Suprapubic skin (tissue), 4 donors: ENCODE results near the gene CTDSP2. TPM values are rescaled to one million over a fixed set of nuclear protein-coding genes. Genes with fewer than 3 reads are reported as not detected.

ENCODE experiments used
- DNase-seq, 2 donors: peaks; one replicate each; pipeline ENCODE4 v3.0.0-alpha.2; 2019; ENCODE audit warnings: low spot score in 2 of 2
- H3K27ac ChIP-seq: fragments of 200-600 bp; sonication (generic); one replicate; pipeline ENCODE4 v1.5.1; 2019
- H3K27me3 ChIP-seq: fragments of 200-600 bp; sonication (generic); one replicate; pipeline ENCODE4 v1.5.1; 2019
- H3K36me3 ChIP-seq: fragments of 200-600 bp; sonication (generic); one replicate; pipeline ENCODE4 v1.5.1; 2019
- H3K4me1 ChIP-seq: fragments of 200-600 bp; sonication (generic); one replicate; pipeline ENCODE4 v1.5.1; 2019
- H3K4me3 ChIP-seq: fragments of 200-600 bp; sonication (generic); one replicate; pipeline ENCODE4 v1.5.1; 2019; ENCODE audit warnings: mild to moderate bottlenecking
- H3K9me3 ChIP-seq: fragments of 200-600 bp; sonication (generic); one replicate; pipeline ENCODE4 v1.5.1; 2019
- EP300 ChIP-seq: sonication (generic); formaldehyde crosslinking; IDR thresholded peaks from one replicate; pipeline ENCODE4 v1.6.1; 2017; ENCODE audit warnings: antibody characterized with exemption
- POLR2A ChIP-seq, 2 donors: fragments of 450-650 bp; IDR thresholded peaks; one replicate each; pipeline ENCODE4 v1.6.1; 2017; ENCODE audit warnings: antibody characterized with exemption in 2 of 2, mild to moderate bottlenecking in 2 of 2, moderate library complexity in 2 of 2
- POLR2AphosphoS5 ChIP-seq, 3 donors: sonication (generic); formaldehyde crosslinking; IDR thresholded peaks; one replicate each; pipeline ENCODE4 v1.6.1; 2017; ENCODE audit warnings: antibody characterized with exemption in 3 of 3
- WGBS: methylation state at CpG from one replicate; pipeline ENCODE4 v1.1.5; 2018; 5-methylcytosine and 5-hydroxymethylcytosine counted together
- total RNA-seq, 4 donors: library from RNA; depleted of rRNA; stranded (reverse); fragments of >200 nt; gene quantifications; one replicate each; pipeline ENCODE4 v1.1.0, GENCODE V29; 2016
- TF ChIP-seq, protein P1 (sequence below), 2 donors: fragments of 200-600 bp in 1 of 2; fragments of 450-650 bp in 1 of 2; sonication (generic) in 1 of 2; IDR thresholded peaks; one replicate each; pipeline ENCODE4 v1.5.1; 2016 to 2019; ENCODE audit warnings: antibody characterized with exemption in 2 of 2, mild to moderate bottlenecking in 1 of 2, moderate library complexity in 1 of 2

The CTDSP2 gene, protein sequence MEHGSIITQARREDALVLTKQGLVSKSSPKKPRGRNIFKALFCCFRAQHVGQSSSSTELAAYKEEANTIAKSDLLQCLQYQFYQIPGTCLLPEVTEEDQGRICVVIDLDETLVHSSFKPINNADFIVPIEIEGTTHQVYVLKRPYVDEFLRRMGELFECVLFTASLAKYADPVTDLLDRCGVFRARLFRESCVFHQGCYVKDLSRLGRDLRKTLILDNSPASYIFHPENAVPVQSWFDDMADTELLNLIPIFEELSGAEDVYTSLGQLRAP
- 100 to 1,000 TPM; 147 to 240 (median 215) TPM for total RNA-seq

DNA sequence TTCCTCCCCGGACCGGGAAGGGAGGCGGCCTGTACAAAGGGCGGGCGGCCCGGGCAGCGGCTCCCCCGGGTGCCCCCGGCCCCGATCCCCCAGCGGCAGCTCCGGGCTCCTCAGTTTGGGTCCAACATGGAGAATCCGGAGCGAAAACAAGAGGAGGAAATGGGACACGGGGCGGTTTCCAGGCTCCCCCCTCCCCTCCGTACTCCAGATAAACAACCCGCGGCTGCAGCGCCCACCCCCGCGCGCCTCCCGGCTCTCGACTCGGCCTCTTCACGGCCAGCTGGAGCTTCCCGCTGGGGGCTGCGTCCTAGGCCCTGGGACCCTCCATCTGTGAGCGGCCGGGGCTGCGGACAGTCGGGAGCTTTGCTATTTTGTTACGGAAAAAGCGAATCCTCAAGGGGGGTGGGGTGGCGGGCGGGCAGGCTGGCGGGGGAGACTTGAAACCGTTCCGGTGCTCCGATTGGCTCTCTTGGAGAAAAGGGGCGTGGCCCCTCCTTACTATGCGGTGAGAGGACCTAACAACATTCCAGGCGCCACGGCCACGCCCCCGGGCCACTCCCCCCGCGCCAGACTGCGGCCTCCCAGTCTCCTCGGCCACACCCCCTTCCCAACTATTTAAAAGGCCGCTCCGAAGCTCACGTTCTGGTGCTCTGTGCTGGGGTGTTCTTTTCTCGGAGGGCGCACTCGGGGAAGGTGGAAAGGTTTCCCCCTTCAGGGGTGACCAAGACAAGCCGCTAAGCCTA lies at the start of gene CTDSP2:
Gene CTDSP2 (minus strand): TSS at position 153 of the 743 bp plus-strand sequence. CDS start 294 bp downstream, outside the sequence.
- no peak for TF ChIP-seq EP300
- TF ChIP-seq POLR2A (IDR thresholded peaks at IDR 0.05) = peak; percentile 26 to 49
- TF ChIP-seq POLR2AphosphoS5 (IDR thresholded peaks at IDR 0.05) = peak in 1 of 3 donors; percentile 60
- TF ChIP-seq, protein P1, sequence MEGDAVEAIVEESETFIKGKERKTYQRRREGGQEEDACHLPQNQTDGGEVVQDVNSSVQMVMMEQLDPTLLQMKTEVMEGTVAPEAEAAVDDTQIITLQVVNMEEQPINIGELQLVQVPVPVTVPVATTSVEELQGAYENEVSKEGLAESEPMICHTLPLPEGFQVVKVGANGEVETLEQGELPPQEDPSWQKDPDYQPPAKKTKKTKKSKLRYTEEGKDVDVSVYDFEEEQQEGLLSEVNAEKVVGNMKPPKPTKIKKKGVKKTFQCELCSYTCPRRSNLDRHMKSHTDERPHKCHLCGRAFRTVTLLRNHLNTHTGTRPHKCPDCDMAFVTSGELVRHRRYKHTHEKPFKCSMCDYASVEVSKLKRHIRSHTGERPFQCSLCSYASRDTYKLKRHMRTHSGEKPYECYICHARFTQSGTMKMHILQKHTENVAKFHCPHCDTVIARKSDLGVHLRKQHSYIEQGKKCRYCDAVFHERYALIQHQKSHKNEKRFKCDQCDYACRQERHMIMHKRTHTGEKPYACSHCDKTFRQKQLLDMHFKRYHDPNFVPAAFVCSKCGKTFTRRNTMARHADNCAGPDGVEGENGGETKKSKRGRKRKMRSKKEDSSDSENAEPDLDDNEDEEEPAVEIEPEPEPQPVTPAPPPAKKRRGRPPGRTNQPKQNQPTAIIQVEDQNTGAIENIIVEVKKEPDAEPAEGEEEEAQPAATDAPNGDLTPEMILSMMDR (IDR thresholded peaks at IDR 0.05) = no peak
- DNase-seq = peak; percentile 100
- no peaks in the 10 kb centered on the region for H3K27me3 ChIP-seq
- H3K4me3 ChIP-seq = peak within 1 kb of the TSS; percentile 83
- no peaks in the 10 kb centered on the region for H3K9me3 ChIP-seq
- peaks cover 45% of the 10 kb centered on the region for H3K4me1 ChIP-seq
- H3K27ac ChIP-seq = peak within 1 kb of the TSS; percentile 100
- WGBS = no CpG with 5 or more reads among the region's 58 CpGs
- no peaks in the 10 kb centered on the region for H3K36me3 ChIP-seq

DNA sequence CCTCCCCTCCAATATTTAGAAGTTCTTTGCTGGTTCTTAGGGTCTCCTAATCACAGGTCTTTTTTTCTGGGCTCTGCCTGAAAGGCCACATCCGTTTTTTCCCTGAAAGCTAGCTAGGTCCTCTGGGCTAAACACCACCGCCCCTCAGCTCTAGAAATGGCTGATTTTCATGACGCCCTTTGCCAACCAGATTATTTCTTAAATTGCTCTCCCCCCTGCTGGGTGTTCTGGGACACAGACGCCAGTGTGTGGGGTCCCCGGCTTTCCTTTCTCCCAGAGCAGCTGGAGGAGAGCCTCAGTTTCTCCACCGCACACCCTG lies 49.5 kb upstream of the CTDSP2 start:
- Histone ChIP-seq H3K27me3 (no peaks in the 10 kb centered on the region), H3K9me3 (no peaks in the 10 kb centered on the region), H3K4me3 (peak overlapping the region; percentile 52), H3K27ac (peak overlapping the region; percentile 92), H3K36me3 (no peaks in the 10 kb centered on the region), H3K4me1 (peaks cover 83% of the 10 kb centered on the region)
- no peak for TF ChIP-seq POLR2AphosphoS5 (IDR thresholded peaks at IDR 0.05)
- TF ChIP-seq, protein P1 (IDR thresholded peaks at IDR 0.05) = no peak
- no peak for TF ChIP-seq POLR2A (IDR thresholded peaks at IDR 0.05)
- no peak for TF ChIP-seq EP300
- WGBS = 8% methylated on average over 6 of the region's 6 CpGs
- DNase-seq = no peak

DNA sequence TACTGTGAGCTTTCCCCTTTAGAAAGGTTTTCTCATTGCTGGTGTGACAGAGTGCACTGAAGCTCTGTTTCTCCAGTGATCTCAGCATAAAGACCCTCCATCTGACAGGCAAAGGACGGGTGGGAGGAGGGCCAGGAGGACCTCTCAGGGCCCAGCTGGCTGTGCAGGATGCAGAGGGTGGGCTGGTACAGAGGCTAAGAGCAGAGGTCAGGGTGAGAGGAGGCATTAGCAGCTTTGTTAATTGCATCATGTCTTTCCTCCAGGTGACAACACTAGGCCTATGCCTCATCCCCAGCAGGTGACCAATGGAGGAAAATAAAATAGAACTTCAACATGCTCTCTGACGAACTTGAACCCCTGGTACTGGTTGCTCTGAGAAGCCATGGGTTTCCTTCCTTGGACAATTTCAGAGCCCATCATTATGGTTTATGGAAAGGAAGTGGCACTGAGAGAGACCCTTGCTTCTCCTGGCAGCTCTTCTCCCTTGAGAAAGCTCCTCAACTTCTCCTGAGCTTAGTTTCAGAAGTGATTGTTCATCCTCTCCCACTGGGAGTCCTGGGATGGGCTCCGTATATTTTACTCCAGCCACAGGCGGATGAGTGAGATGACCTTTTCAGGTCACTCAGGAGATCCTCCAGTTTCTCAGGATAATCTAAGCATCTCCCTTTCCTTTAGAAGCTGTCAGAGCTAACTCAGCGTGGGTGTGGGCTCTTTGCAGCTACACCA lies 49.0 kb upstream of the CTDSP2 start:
- TF ChIP-seq, protein P1 (IDR thresholded peaks at IDR 0.05) = no peak
- TF ChIP-seq EP300 (no peak), POLR2AphosphoS5 (IDR thresholded peaks at IDR 0.05) (no peak), POLR2A (IDR thresholded peaks at IDR 0.05) (no peak)
- H3K27me3 ChIP-seq = no peaks in the 10 kb centered on the region
- peaks cover 83% of the 10 kb centered on the region for H3K4me1 ChIP-seq
- peak in 1 of 2 donors; percentile 16 for DNase-seq
- H3K4me3 ChIP-seq = no peak overlapping the region
- 60% methylated on average over 5 of the region's 5 CpGs for WGBS
- H3K9me3 ChIP-seq = no peaks in the 10 kb centered on the region
- H3K36me3 ChIP-seq = no peaks in the 10 kb centered on the region
- H3K27ac ChIP-seq = peak overlapping the region; percentile 92

DNA sequence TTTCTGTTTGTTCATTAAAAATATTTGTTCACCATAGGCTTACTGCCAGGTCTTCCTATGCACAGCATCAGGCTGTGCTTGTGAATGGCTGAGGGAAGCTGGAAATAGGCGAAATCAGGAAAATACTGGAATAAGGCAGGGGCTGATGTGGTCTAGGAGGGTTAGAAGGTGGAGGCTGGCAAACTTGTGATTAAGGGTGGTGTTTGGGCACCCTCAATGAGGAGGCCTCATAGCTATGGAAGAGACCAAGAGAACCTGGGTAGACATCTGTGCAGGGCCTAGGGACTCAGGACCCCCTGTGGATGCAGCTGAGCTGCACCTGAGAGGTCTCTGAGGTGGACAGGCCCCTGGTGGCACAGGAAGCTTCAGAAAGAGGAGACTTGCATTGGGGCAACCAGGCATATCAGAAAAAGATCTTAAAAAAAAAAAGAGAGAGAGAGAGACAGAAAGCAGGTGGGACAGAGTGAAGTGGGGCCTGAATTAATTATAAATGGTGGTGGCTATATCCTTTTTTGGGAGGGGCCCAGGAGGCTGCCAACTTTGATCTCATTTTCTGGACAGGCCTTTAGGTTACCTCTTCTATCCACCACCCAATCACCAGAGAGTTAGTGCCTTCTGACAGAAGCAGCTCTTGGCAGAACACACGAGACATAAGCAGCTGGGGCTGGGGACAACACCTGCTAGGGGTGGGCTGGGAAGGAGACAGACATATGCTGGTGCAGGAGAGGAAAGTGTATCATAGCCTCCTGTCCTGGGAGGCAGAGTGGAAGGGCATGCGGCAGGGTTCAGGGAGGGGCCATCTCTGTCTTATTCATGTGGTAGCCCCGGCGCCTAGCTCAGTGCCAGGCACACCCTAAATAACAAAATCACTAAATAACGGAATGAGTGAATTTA lies 48.1 kb upstream of the CTDSP2 start:
- peak overlapping the region; percentile 4 for H3K4me3 ChIP-seq
- H3K27me3 ChIP-seq = no peaks in the 10 kb centered on the region
- H3K9me3 ChIP-seq = no peaks in the 10 kb centered on the region
- WGBS = 31% methylated on average over 6 of the region's 6 CpGs
- no peak for DNase-seq
- H3K36me3 ChIP-seq = no peaks in the 10 kb centered on the region
- TF ChIP-seq, protein P1 (IDR thresholded peaks at IDR 0.05) = no peak
- TF ChIP-seq POLR2AphosphoS5 (IDR thresholded peaks at IDR 0.05) (no peak), EP300 (no peak), POLR2A (IDR thresholded peaks at IDR 0.05) (no peak)
- peak overlapping the region; percentile 92 for H3K27ac ChIP-seq
- peaks cover 91% of the 10 kb centered on the region for H3K4me1 ChIP-seq
